GM20431 (cell line): ENCODE measurements around the gene IFT27.
"Not testable (repeated sequence)": the region's sequence is repeated elsewhere in the genome, so short reads cannot be mapped to it uniquely, and the experiment has no call there.

ENCODE experiments used
- in situ Hi-C: fragments of 300-500 bp; cut with MseI, MboI; formaldehyde crosslinking; loops from one replicate; pipeline ENCODE4 v1.15.0; 2020; ENCODE audit warnings: low sequenced_read_pairs; ENCODE audit not compliant: unreplicated experiment

IFT27 gene

GRCh38 chr22:36767035-36767775 lies 8.7 kb downstream of the IFT27 start:
- in situ Hi-C loops = no loop called here

- in situ Hi-C loops = no loop called here
Measured at GRCh38 chr22:36765943-36766450, 9.9 kb downstream of the IFT27 start.

- in situ Hi-C loops = no loop called here
Measured at GRCh38 chr22:36765131-36765942, 10.6 kb downstream of the IFT27 start.

- in situ Hi-C loops = no loop called here
Measured at GRCh38 chr22:36764641-36765040, 11.3 kb downstream of the IFT27 start.

GRCh38 chr22:36764060-36764459 lies 11.9 kb downstream of the IFT27 start:
- in situ Hi-C loops = no loop called here

GRCh38 chr22:36763576-36763975 lies 12.3 kb downstream of the IFT27 start:
- in situ Hi-C loops = no loop called here

- in situ Hi-C loops = no loop called here
Measured at GRCh38 chr22:36762687-36763260, 13.1 kb downstream of the IFT27 start.

- in situ Hi-C loops = no loop called here
Measured at GRCh38 chr22:36761553-36762240, 14.2 kb downstream of the IFT27 start.

GRCh38 chr22:36760786-36761185 lies 15.1 kb downstream of the IFT27 start:
- in situ Hi-C loops = no loop called here

- in situ Hi-C loops = no loop called here
Measured at GRCh38 chr22:36759481-36760159, 16.3 kb downstream of the IFT27 start.

GRCh38 chr22:36758792-36759271 lies 17.1 kb downstream of the IFT27 start:
- in situ Hi-C loops = no loop called here

GRCh38 chr22:36757668-36758211 lies 18.2 kb downstream of the IFT27 start:
- in situ Hi-C loops = no loop called here

GRCh38 chr22:36756746-36757655 lies 18.9 kb downstream of the IFT27 start:
- in situ Hi-C loops = no loop called here

GRCh38 chr22:36756031-36756430 lies 19.9 kb downstream of the IFT27 start:
- in situ Hi-C loops = no loop called here

- in situ Hi-C loops = no loop called here
Measured at GRCh38 chr22:36755316-36755715, 20.6 kb downstream of the IFT27 start.

GRCh38 chr22:36754881-36755280 lies 21.0 kb downstream of the IFT27 start:
- in situ Hi-C loops = not testable (repeated sequence)

GRCh38 chr22:36753916-36754315 lies 22.0 kb downstream of the IFT27 start:
- in situ Hi-C loops = no loop called here

- in situ Hi-C loops = no loop called here
Measured at GRCh38 chr22:36753120-36753802, 22.7 kb downstream of the IFT27 start.
